Large intestine (tissue), 3 donors: ENCODE data around the gene ZEB1. TPM values are rescaled to one million over a fixed set of nuclear protein-coding genes. Genes with fewer than 3 reads are reported as not detected.
A peak's percentile ranks its signal among the peaks of the same experiment; 100 is the strongest.
"Not testable (repeated sequence)": the region's sequence is repeated elsewhere in the genome, so short reads cannot be mapped to it uniquely, and the experiment has no call there.

Source experiments
- DNase-seq, 2 donors: peaks; one replicate each; pipeline versions ENCODE4 v3.0.0 to v3.0.0-alpha.2; 2013
- H3K27ac ChIP-seq: one replicate; pipeline ENCODE4 v1.5.1; 2013; ENCODE audit warnings: low read length
- H3K27me3 ChIP-seq: 2 replicates; pipeline ENCODE4 v1.6.1; 2013; ENCODE audit warnings: low read length; ENCODE audit not compliant: control insufficient read depth, insufficient read depth
- H3K36me3 ChIP-seq: 2 replicates; pipeline ENCODE4 v1.6.1; 2013; ENCODE audit warnings: low read length; ENCODE audit not compliant: control insufficient read depth, insufficient read depth
- H3K4me1 ChIP-seq: one replicate; pipeline ENCODE4 v1.6.1; 2013; ENCODE audit warnings: low read length; ENCODE audit not compliant: control insufficient read depth, insufficient read depth
- H3K4me3 ChIP-seq: one replicate; pipeline ENCODE4 v1.5.1; 2013; ENCODE audit warnings: low read length
- H3K9me3 ChIP-seq: one replicate; pipeline ENCODE4 v1.6.1; 2013; ENCODE audit warnings: mild to moderate bottlenecking, low read depth, low read length, moderate library complexity; ENCODE audit not compliant: control insufficient read depth
- WGBS: methylation state at CpG from one replicate; pipeline ENCODE4 v1.1.5; 2013; ENCODE audit warnings: low lambda C conversion rate; ENCODE audit not compliant: insufficient coverage; 5-methylcytosine and 5-hydroxymethylcytosine counted together
- polyA plus RNA-seq: library from polyadenylated mRNA; unstranded; fragments of 120-200 nt; gene quantifications from one replicate; pipeline ENCODE4 v1.2.1, GENCODE V29; 2013

The ZEB1 gene
- polyA plus RNA-seq, 1 donor: 25.1 TPM

- no CpG with 5 or more reads among the region's 2 CpGs for WGBS
- Histone ChIP-seq H3K4me1 (no peaks in the 10 kb centered on the region), H3K27ac (no peak overlapping the region), H3K36me3 (no peaks in the 10 kb centered on the region), H3K9me3 (no peaks in the 10 kb centered on the region), H3K4me3 (no peak overlapping the region), H3K27me3 (no peaks in the 10 kb centered on the region)
- DNase-seq: no peak
These were observed 99.5 kb downstream of the ZEB1 start for GRCh38 chr10:31418481-31418880.

GRCh38 chr10:31419394-31420063 is 100.5 kb downstream of the ZEB1 start:
- no CpG with 5 or more reads among the region's 4 CpGs for WGBS

GRCh38 chr10:31421322-31421721 is 102.3 kb downstream of the ZEB1 start:
- Histone ChIP-seq H3K27me3 (no peaks in the 10 kb centered on the region), H3K27ac (no peak overlapping the region), H3K4me1 (no peaks in the 10 kb centered on the region), H3K36me3 (no peaks in the 10 kb centered on the region), H3K9me3 (no peaks in the 10 kb centered on the region), H3K4me3 (no peak overlapping the region)
- WGBS: no CpG with 5 or more reads among the region's 1 CpG
- no peak for DNase-seq

More at GRCh38 chr10:31419394-31420063, 100.5 kb downstream of the ZEB1 start:
- H3K9me3 ChIP-seq: no peaks in the 10 kb centered on the region
- no peak overlapping the region for H3K4me3 ChIP-seq
- no peaks in the 10 kb centered on the region for H3K4me1 ChIP-seq
- no peaks in the 10 kb centered on the region for H3K27me3 ChIP-seq
- H3K27ac ChIP-seq: no peak overlapping the region
- H3K36me3 ChIP-seq: no peaks in the 10 kb centered on the region
- DNase-seq: no peak

- no peaks in the 10 kb centered on the region for H3K4me1 ChIP-seq
- WGBS: no CpG with 5 or more reads among the region's 2 CpGs
- H3K27ac ChIP-seq: no peak overlapping the region
- no peak for DNase-seq
- H3K4me3 ChIP-seq: no peak overlapping the region
- H3K9me3 ChIP-seq: no peaks in the 10 kb centered on the region
- H3K36me3 ChIP-seq: no peaks in the 10 kb centered on the region
- no peaks in the 10 kb centered on the region for H3K27me3 ChIP-seq
These were observed 103.6 kb downstream of the ZEB1 start for GRCh38 chr10:31422634-31423033.

- Histone ChIP-seq H3K27me3 (no peaks in the 10 kb centered on the region), H3K4me1 (no peaks in the 10 kb centered on the region), H3K4me3 (no peak overlapping the region), H3K27ac (no peak overlapping the region), H3K9me3 (no peaks in the 10 kb centered on the region), H3K36me3 (no peaks in the 10 kb centered on the region)
- no peak for DNase-seq
- no CpG with 5 or more reads among the region's 1 CpG for WGBS
These were observed 105.5 kb downstream of the ZEB1 start for GRCh38 chr10:31424473-31424872.

- DNase-seq: peak; percentile 4 to 26
- 88% methylated on average over 2 of the region's 3 CpGs for WGBS
- Histone ChIP-seq H3K9me3 (no peaks in the 10 kb centered on the region), H3K4me1 (no peaks in the 10 kb centered on the region), H3K36me3 (no peaks in the 10 kb centered on the region), H3K27ac (no peak overlapping the region), H3K4me3 (no peak overlapping the region), H3K27me3 (no peaks in the 10 kb centered on the region)
These were observed 107.4 kb downstream of the ZEB1 start for GRCh38 chr10:31426401-31426800.

- not testable (repeated sequence) for H3K9me3 ChIP-seq, H3K36me3 ChIP-seq, H3K4me3 ChIP-seq, H3K27me3 ChIP-seq, H3K4me1 ChIP-seq, H3K27ac ChIP-seq
- DNase-seq: peak in 1 of 2 donors; percentile 3
- 100% methylated on average over 1 of the region's 10 CpGs for WGBS
These were observed 108.3 kb downstream of the ZEB1 start for GRCh38 chr10:31427334-31427733.

- not testable (repeated sequence) for H3K4me3 ChIP-seq, H3K27me3 ChIP-seq, H3K36me3 ChIP-seq, DNase-seq, H3K4me1 ChIP-seq, H3K27ac ChIP-seq, H3K9me3 ChIP-seq
These were observed 109.5 kb downstream of the ZEB1 start for GRCh38 chr10:31428499-31428898.

GRCh38 chr10:31431021-31431420 is 112.0 kb downstream of the ZEB1 start:
- Histone ChIP-seq H3K27me3 (no peaks in the 10 kb centered on the region), H3K9me3 (no peaks in the 10 kb centered on the region), H3K27ac (no peak overlapping the region), H3K4me1 (no peaks in the 10 kb centered on the region), H3K36me3 (no peaks in the 10 kb centered on the region), H3K4me3 (no peak overlapping the region)
- no peak for DNase-seq

- DNase-seq: no peak
- no peaks in the 10 kb centered on the region for H3K27me3 ChIP-seq
- H3K4me3 ChIP-seq: no peak overlapping the region
- H3K9me3 ChIP-seq: no peaks in the 10 kb centered on the region
- H3K4me1 ChIP-seq: no peaks in the 10 kb centered on the region
- H3K27ac ChIP-seq: no peak overlapping the region
- H3K36me3 ChIP-seq: no peaks in the 10 kb centered on the region
- WGBS: no CpG with 5 or more reads among the region's 4 CpGs
These were observed 118.9 kb downstream of the ZEB1 start for GRCh38 chr10:31437959-31438358.

- no peaks in the 10 kb centered on the region for H3K36me3 ChIP-seq
- no peaks in the 10 kb centered on the region for H3K4me1 ChIP-seq
- no peak overlapping the region for H3K27ac ChIP-seq
- 93% methylated on average over 2 of the region's 2 CpGs for WGBS
- no peak for DNase-seq
- no peaks in the 10 kb centered on the region for H3K27me3 ChIP-seq
- peaks cover 2% of the 10 kb centered on the region for H3K9me3 ChIP-seq
- H3K4me3 ChIP-seq: no peak overlapping the region
These were observed 132.8 kb downstream of the ZEB1 start for GRCh38 chr10:31451766-31452165.
